Stomach (tissue), 4 donors: ENCODE data around the gene B4GALNT3.

Experiments used
- POLR2A ChIP-seq, 4 donors: fragments of 450-650 bp; IDR thresholded peaks; one replicate each; pipeline ENCODE4 v1.6.1; 2016; ENCODE audit warnings: antibody characterized with exemption in 4 of 4, control low read depth in 2 of 4, mild to moderate bottlenecking in 1 of 4, moderate library complexity in 1 of 4
- TF ChIP-seq, protein P1 (sequence below), 7 experiments: fragments of 450-650 bp in 4 of 7; fragments of 200-600 bp in 3 of 7; sonication (generic) in 3 of 7; IDR thresholded peaks; one replicate each; pipeline ENCODE4 v1.5.1; 2016 to 2019; ENCODE audit warnings: antibody characterized with exemption in 7 of 7, control low read depth in 2 of 7, mild to moderate bottlenecking in 1 of 7

DNA sequence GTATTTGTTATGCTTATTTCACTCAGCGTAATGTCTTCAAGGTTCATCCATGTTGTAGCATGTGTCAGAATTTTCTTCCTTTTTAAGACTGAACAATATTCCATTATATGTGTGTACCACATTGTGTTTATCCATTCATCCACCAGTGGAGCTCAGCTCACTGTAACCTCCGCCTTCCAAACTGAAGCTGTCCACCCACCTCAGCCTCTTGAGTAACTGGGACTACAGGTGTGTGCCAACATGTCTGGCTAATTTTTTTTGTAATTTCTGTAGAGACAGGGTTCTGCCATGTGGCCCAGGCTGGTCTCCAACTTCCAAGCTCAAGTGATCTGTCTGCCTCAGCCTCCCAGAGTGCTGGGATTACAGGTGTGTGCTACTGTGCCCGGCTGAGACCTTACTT lies 37.2 kb upstream of the B4GALNT3 start:
- TF ChIP-seq, protein P1, sequence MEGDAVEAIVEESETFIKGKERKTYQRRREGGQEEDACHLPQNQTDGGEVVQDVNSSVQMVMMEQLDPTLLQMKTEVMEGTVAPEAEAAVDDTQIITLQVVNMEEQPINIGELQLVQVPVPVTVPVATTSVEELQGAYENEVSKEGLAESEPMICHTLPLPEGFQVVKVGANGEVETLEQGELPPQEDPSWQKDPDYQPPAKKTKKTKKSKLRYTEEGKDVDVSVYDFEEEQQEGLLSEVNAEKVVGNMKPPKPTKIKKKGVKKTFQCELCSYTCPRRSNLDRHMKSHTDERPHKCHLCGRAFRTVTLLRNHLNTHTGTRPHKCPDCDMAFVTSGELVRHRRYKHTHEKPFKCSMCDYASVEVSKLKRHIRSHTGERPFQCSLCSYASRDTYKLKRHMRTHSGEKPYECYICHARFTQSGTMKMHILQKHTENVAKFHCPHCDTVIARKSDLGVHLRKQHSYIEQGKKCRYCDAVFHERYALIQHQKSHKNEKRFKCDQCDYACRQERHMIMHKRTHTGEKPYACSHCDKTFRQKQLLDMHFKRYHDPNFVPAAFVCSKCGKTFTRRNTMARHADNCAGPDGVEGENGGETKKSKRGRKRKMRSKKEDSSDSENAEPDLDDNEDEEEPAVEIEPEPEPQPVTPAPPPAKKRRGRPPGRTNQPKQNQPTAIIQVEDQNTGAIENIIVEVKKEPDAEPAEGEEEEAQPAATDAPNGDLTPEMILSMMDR (IDR thresholded peaks at IDR 0.05), result no peak
- no peak for TF ChIP-seq POLR2A (IDR thresholded peaks at IDR 0.05)
